Measurements from ENCODE around the gene ZNF771. TPM values are rescaled to one million over a fixed set of nuclear protein-coding genes. Genes with fewer than 3 reads are reported as not detected.

The ZNF771 gene
- total and polyA plus RNA-seq, 2 experiments from 2014 or later = 10.8 to 12.0 TPM

- peaks cover 3% of the 10 kb centered on the region; the same call in 1 of the 2 replicates for H3K4me1 ChIP-seq (ENCODE audit: insufficient read depth)
- H2AFZ ChIP-seq = no peak overlapping the region
- TF ChIP-seq NANOG (IDR thresholded peaks at IDR 0.05; ENCODE audit: borderline replicate concordance) (no peak), CTCF (conservative IDR thresholded peaks at IDR 0.05; ENCODE audit: low read depth in 2 of 2) (peak in 1 of 2 experiments; percentile 51; a peak in 2 of 4 replicates), EZH2 (IDR thresholded peaks at IDR 0.05; ENCODE audit: low read depth, unreplicated experiment) (no peak), ZNF331 (CRISPR knock-in tag; IDR thresholded peaks at IDR 0.05; ENCODE audit: low read depth) (no peak)
- H3F3A ChIP-seq (replicated peaks; ENCODE audit: low read depth) = 0 out of 2 replicates have a peak, but pooled peaks cover 3% of the 10 kb centered on the region
- H3K36me3 ChIP-seq (ENCODE audit: insufficient read depth) = no peaks in the 10 kb centered on the region
- H4K20me1 ChIP-seq (replicated peaks; ENCODE audit: insufficient read depth) = peaks cover 4% of the 10 kb centered on the region; the same call in 1 of the 2 replicates
- no peaks in the 10 kb centered on the region for H3K27me3 ChIP-seq (ENCODE audit: insufficient read depth)
- no peak overlapping the region for H3K4me2 ChIP-seq
- Mint-ChIP-seq H3K36me3 (ENCODE audit: low read depth) (peaks cover 34% of the 10 kb centered on the region), H3K27ac (no peak overlapping the region), H3K4me1 (peaks cover 29% of the 10 kb centered on the region), H3K9me3 (peaks cover 4% of the 10 kb centered on the region; the same call in 2 of the 3 replicates), H3K4me3 (no peak overlapping the region), H3K27me3 (ENCODE audit: insufficient read depth, low read depth, poor library complexity) (peaks cover 23% of the 10 kb centered on the region)
- H3K27ac ChIP-seq (ENCODE audit: low read depth) = no peak overlapping the region
- no peak; the same call in 2 of the 3 replicates for ATAC-seq
- DNase-seq (ENCODE audit: low spot score) = peak; percentile 57
- H3K9me2 ChIP-seq (ENCODE audit: insufficient read depth) = no peaks in the 10 kb centered on the region
- peaks cover 11% of the 10 kb centered on the region for H3K79me2 ChIP-seq (replicated peaks; ENCODE audit: insufficient read depth)
- H3K4me3 ChIP-seq = no peak overlapping the region
Observed at GRCh38 chr16:30358990-30359870, 48.2 kb upstream of the ZNF771 start.

- H3K4me1 ChIP-seq (ENCODE audit: insufficient read depth) = peaks cover 3% of the 10 kb centered on the region; the same call in 1 of the 2 replicates
- ATAC-seq (no peak), DNase-seq (ENCODE audit: low spot score) (no peak)
- Mint-ChIP-seq H3K27ac (no peak overlapping the region), H3K36me3 (ENCODE audit: low read depth) (peaks cover 29% of the 10 kb centered on the region), H3K9me3 (no peaks in the 10 kb centered on the region; the same call in 1 of the 3 replicates), H3K27me3 (ENCODE audit: insufficient read depth, low read depth, poor library complexity) (peaks cover 18% of the 10 kb centered on the region), H3K4me1 (peaks cover 25% of the 10 kb centered on the region), H3K4me3 (no peak overlapping the region)
- no peak overlapping the region for H3K4me3 ChIP-seq
- H4K20me1 ChIP-seq (replicated peaks; ENCODE audit: insufficient read depth) = peaks cover 4% of the 10 kb centered on the region; the same call in 1 of the 2 replicates
- H2AFZ ChIP-seq = no peak overlapping the region
- no peak for TF ChIP-seq POLR2AphosphoS5 (IDR thresholded peaks at IDR 0.05; ENCODE audit: low read depth)
- no peak for TF ChIP-seq ZNF114 (CRISPR knock-in tag; IDR thresholded peaks at IDR 0.05)
- no peak for TF ChIP-seq CTCF (conservative IDR thresholded peaks at IDR 0.05; ENCODE audit: low read depth in 2 of 2)
- TF ChIP-seq CREB1 (CRISPR knock-in tag; IDR thresholded peaks at IDR 0.05; ENCODE audit: low read depth) = no peak
- no peak for TF ChIP-seq EZH2 (IDR thresholded peaks at IDR 0.05; ENCODE audit: low read depth, unreplicated experiment)
- TF ChIP-seq ZNF331 (CRISPR knock-in tag; IDR thresholded peaks at IDR 0.05; ENCODE audit: low read depth) = no peak
- H3K36me3 ChIP-seq (ENCODE audit: insufficient read depth) = no peaks in the 10 kb centered on the region
- no peaks in the 10 kb centered on the region for H3K27me3 ChIP-seq (ENCODE audit: insufficient read depth)
- H3K27ac ChIP-seq (ENCODE audit: low read depth) = no peak overlapping the region
- no peaks in the 10 kb centered on the region for H3K9me2 ChIP-seq (ENCODE audit: insufficient read depth)
- no peak overlapping the region for H3K4me2 ChIP-seq
- H3K79me2 ChIP-seq (replicated peaks; ENCODE audit: insufficient read depth) = peaks cover 5% of the 10 kb centered on the region
- no peaks in the 10 kb centered on the region for H3F3A ChIP-seq (replicated peaks; ENCODE audit: low read depth)
Observed at GRCh38 chr16:30359871-30360170, 47.6 kb upstream of the ZNF771 start.
